DOHH2 (cell line): ENCODE data around the gene TPRA1.
A peak's percentile ranks its signal among the peaks of the same experiment; 100 is the strongest.

ENCODE experiments used
- H3F3A ChIP-seq: fragments of 200-600 bp; sonication (generic), shearing (Covaris generic); 2 replicates; pipeline ENCODE4 v1.6.0; 2016; ENCODE audit warnings: antibody characterized with exemption, mild to moderate bottlenecking; ENCODE audit not compliant: control insufficient read depth, insufficient read depth
- H3K27ac ChIP-seq: fragments of 200-600 bp; sonication (generic); 2 replicates; pipeline ENCODE4 v1.5.1; 2014; ENCODE audit warnings: low read depth, mild to moderate bottlenecking, low read length, moderate library complexity
- H3K27me3 ChIP-seq: fragments of 200-600 bp; sonication (generic); 2 replicates; pipeline ENCODE4 v1.6.1; 2014; ENCODE audit warnings: mild to moderate bottlenecking, low read length, mixed read lengths; ENCODE audit not compliant: control insufficient read depth
- H3K36me3 ChIP-seq: fragments of 200-600 bp; sonication (generic); 2 replicates; pipeline ENCODE4 v1.6.1; 2014; ENCODE audit warnings: mild to moderate bottlenecking, low read length, moderate library complexity, mixed read lengths; ENCODE audit not compliant: control insufficient read depth
- H3K4me1 ChIP-seq: fragments of 200-600 bp; sonication (generic); 2 replicates; pipeline ENCODE4 v1.6.1; 2014; ENCODE audit warnings: mild to moderate bottlenecking, low read length, mixed read lengths; ENCODE audit not compliant: control insufficient read depth
- H3K4me2 ChIP-seq: fragments of 200-600 bp; sonication (generic); 2 replicates; pipeline ENCODE4 v1.6.0; 2014; ENCODE audit warnings: mild to moderate bottlenecking, low read length, moderate library complexity
- H3K4me3 ChIP-seq: fragments of 200-600 bp; sonication (generic); 2 replicates; pipeline ENCODE4 v1.5.1; 2014; ENCODE audit warnings: mild to moderate bottlenecking, low read length, mixed read lengths
- H3K79me2 ChIP-seq: fragments of 200-600 bp; sonication (generic); 2 replicates; pipeline ENCODE4 v1.6.1; 2014; ENCODE audit warnings: mild to moderate bottlenecking, low read length, mixed read lengths; ENCODE audit not compliant: control insufficient read depth
- H3K9me2 ChIP-seq: fragments of 200-600 bp; sonication (generic); replicated peaks from 2 replicates; pipeline ENCODE4 v1.6.1; 2014; ENCODE audit warnings: mild to moderate bottlenecking, low read length, mixed read lengths; ENCODE audit not compliant: control insufficient read depth
- H3K9me3 ChIP-seq: fragments of 200-600 bp; sonication (generic); 2 replicates; pipeline ENCODE4 v1.6.1; 2014; ENCODE audit warnings: antibody characterized with exemption, low read length, mixed read lengths; ENCODE audit not compliant: control insufficient read depth, insufficient read depth
- H4K20me1 ChIP-seq: fragments of 200-600 bp; sonication (generic); 2 replicates; pipeline ENCODE4 v1.6.0; 2014; ENCODE audit warnings: low read depth, mild to moderate bottlenecking, antibody characterized with exemption, low read length, moderate library complexity; ENCODE audit not compliant: control insufficient read depth, insufficient read depth
- EZH2phosphoT487 ChIP-seq: fragments of 200-600 bp; sonication (generic); IDR thresholded peaks from 2 replicates; pipeline ENCODE4 v1.6.1; 2017; ENCODE audit warnings: borderline replicate concordance, mild to moderate bottlenecking, antibody characterized with exemption, low read length, moderate library complexity, mixed read lengths
- TF ChIP-seq, protein P1 (sequence below): fragments of 200-600 bp; sonication (generic); IDR thresholded peaks from one replicate; pipeline ENCODE4 v1.5.1; 2014; ENCODE audit warnings: antibody characterized with exemption, mild to moderate bottlenecking, low read depth, low read length; ENCODE audit not compliant: poor library complexity, severe bottlenecking

TPRA1 gene

DNA sequence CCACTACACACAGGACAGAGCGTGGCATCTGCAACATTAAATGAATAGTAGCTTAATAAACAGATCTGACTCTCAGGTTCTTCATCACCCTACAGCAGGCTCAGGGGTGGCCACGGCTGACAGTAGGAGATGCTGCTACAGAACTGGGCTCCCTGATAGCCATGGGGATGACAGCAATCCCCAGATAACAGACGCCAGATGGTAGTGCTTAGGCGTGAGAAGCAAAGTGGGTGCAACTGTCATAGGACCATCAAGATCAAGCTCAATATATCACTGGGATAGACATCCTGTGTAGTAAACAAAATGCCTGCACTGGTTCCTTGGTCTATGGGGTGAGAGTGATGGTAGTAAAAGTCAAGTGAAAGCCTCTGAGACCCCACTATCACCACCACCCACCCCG is 2.6 kb upstream of the TPRA1 start:
- Histone ChIP-seq H3F3A (peaks cover 13% of the 10 kb centered on the region; the same call in 1 of the 2 replicates), H3K4me2 (peak overlapping the region; percentile 28), H3K9me3 (no peaks in the 10 kb centered on the region), H3K4me1 (peaks cover 54% of the 10 kb centered on the region), H3K27ac (peak overlapping the region; percentile 18; the same call in 1 of the 2 replicates), H3K4me3 (no peak overlapping the region), H3K27me3 (no peaks in the 10 kb centered on the region), H3K79me2 (peaks cover 75% of the 10 kb centered on the region), H3K36me3 (peaks cover 34% of the 10 kb centered on the region), H4K20me1 (no peaks in the 10 kb centered on the region), H3K9me2 (no peaks in the 10 kb centered on the region)
- TF ChIP-seq EZH2phosphoT487, result no peak
- TF ChIP-seq, protein P1, sequence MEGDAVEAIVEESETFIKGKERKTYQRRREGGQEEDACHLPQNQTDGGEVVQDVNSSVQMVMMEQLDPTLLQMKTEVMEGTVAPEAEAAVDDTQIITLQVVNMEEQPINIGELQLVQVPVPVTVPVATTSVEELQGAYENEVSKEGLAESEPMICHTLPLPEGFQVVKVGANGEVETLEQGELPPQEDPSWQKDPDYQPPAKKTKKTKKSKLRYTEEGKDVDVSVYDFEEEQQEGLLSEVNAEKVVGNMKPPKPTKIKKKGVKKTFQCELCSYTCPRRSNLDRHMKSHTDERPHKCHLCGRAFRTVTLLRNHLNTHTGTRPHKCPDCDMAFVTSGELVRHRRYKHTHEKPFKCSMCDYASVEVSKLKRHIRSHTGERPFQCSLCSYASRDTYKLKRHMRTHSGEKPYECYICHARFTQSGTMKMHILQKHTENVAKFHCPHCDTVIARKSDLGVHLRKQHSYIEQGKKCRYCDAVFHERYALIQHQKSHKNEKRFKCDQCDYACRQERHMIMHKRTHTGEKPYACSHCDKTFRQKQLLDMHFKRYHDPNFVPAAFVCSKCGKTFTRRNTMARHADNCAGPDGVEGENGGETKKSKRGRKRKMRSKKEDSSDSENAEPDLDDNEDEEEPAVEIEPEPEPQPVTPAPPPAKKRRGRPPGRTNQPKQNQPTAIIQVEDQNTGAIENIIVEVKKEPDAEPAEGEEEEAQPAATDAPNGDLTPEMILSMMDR, result no peak

DNA sequence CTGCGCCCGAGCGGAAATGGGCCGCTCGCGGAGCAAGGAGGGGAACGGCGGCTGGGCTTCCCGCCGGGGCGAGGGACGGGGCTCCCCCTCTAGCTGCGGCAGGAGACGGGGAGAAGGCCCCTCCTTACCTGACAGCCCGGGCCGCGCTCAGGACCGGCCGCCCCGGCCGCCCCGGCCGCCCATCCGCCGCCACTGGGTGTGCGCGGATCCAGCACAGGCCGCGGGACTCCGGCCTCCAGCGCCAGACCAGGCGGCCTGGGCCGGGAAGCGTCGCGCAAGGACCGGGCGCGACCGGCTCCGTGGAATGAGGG is 296 bp downstream of the TPRA1 start:
- Histone ChIP-seq H3F3A (peaks cover 13% of the 10 kb centered on the region; the same call in 1 of the 2 replicates), H3K27me3 (no peaks in the 10 kb centered on the region), H3K4me2 (peak overlapping the region; percentile 81), H3K79me2 (peaks cover 77% of the 10 kb centered on the region), H3K4me3 (peak overlapping the region; percentile 77), H3K36me3 (peaks cover 32% of the 10 kb centered on the region), H3K9me2 (no peaks in the 10 kb centered on the region), H3K27ac (peak overlapping the region; percentile 71), H3K4me1 (peaks cover 44% of the 10 kb centered on the region), H3K9me3 (no peaks in the 10 kb centered on the region), H4K20me1 (no peaks in the 10 kb centered on the region; the same call in 1 of the 2 replicates)
- TF ChIP-seq EZH2phosphoT487, result no peak
- TF ChIP-seq, protein P1, result no peak

DNA sequence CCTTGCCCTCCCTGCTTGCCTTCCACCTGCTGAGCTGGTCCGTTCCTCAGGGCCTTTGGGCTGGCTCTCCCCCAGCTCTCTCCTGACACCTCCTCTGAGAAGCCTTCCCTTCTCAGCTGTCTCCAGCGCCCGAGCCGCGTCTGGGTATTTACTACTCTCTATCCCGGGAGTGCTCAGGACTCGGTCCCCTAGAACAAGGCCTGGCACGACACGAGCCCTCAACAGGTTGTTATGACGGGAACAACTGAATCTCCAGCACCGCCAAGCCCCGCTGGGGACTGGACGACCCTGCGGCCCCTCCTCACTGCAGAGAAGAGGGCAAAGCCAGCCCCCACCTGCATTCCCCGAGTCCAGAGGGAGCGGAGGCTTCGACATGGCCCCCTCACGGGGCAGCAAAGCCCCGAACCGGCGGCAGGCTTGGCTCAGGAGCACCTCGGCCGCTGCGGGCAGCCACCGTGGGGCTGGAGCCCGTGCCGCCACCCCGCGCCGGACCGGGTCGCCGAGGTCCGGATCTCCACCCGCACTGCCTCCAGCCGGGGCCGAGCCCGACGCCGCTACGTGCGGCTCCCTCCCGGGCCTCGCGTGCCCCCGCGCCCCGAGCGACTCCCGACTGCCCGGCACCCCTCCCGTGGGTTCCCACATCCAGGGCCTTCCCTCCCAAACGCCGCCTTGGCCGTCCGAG is 792 bp downstream of the TPRA1 start:
- H3F3A ChIP-seq, result peaks cover 13% of the 10 kb centered on the region; the same call in 1 of the 2 replicates
- peaks cover 30% of the 10 kb centered on the region for H3K36me3 ChIP-seq
- TF ChIP-seq EZH2phosphoT487, result no peak
- TF ChIP-seq, protein P1, result no peak
- no peaks in the 10 kb centered on the region; the same call in 1 of the 2 replicates for H4K20me1 ChIP-seq
- peak overlapping the region; percentile 81 for H3K4me2 ChIP-seq
- H3K79me2 ChIP-seq, result peaks cover 80% of the 10 kb centered on the region
- H3K27me3 ChIP-seq, result no peaks in the 10 kb centered on the region
- H3K9me3 ChIP-seq, result no peaks in the 10 kb centered on the region
- no peaks in the 10 kb centered on the region for H3K9me2 ChIP-seq
- H3K27ac ChIP-seq, result peak overlapping the region; percentile 71
- H3K4me1 ChIP-seq, result peaks cover 42% of the 10 kb centered on the region
- peak overlapping the region; percentile 77 for H3K4me3 ChIP-seq
